IMR-90 (cell line): ENCODE data around the gene CPED1. TPM values are rescaled to one million over a fixed set of nuclear protein-coding genes. Genes with fewer than 3 reads are reported as not detected.

Experiments used
- ATAC-seq: fragments of 200-7000 bp; cut with Tn5 transposase; 2 replicates; pipeline ENCODE4 v1.9.1; 2020; ENCODE audit warnings: low read depth, mild to moderate bottlenecking, moderate library complexity
- BruUV-seq: library from RNA; stranded (reverse); fragments of 400-500 nt; replicated peaks from 2 replicates; lab custom pipeline; 2021; lab: Mats Ljungman, UMichigan
- CTCF ChIA-PET: fragments of 300-600 bp; formaldehyde crosslinking; extraction: SDS; loops from one replicate; lab custom pipeline; 2021; ENCODE audit warnings: antibody characterized with exemption; lab: Yijun Ruan, JAX
- POLR2A ChIA-PET: fragments of 300-600 bp; sonication (Branson Sonifier 250); formaldehyde crosslinking; loops from one replicate; lab custom pipeline; 2022; ENCODE audit warnings: antibody characterized with exemption; ENCODE audit not compliant: unreplicated experiment; lab: Charles Lee
- DNase-seq: peaks from one replicate; pipeline ENCODE4 v3.0.0; 2013
- H2AFZ ChIP-seq: replicated peaks from 2 replicates; pipeline ENCODE3; 2013; ENCODE audit warnings: low read length, mild to moderate bottlenecking; ENCODE audit not compliant: poor library complexity
- H2AK5ac ChIP-seq: 2 replicates; pipeline ENCODE4 v1.6.1; 2013; ENCODE audit warnings: low read depth, low read length, inconsistent platforms
- H2AK9ac ChIP-seq: replicated peaks from 2 replicates; pipeline ENCODE3; 2013; ENCODE audit warnings: mild to moderate bottlenecking, low read depth, low read length, moderate library complexity; ENCODE audit not compliant: poor library complexity
- H2BK120ac ChIP-seq: 2 replicates; pipeline ENCODE4 v1.6.1; 2013; ENCODE audit warnings: low read depth, low read length, inconsistent platforms
- H2BK15ac ChIP-seq: 3 replicates; pipeline ENCODE4 v1.6.1; 2013; ENCODE audit warnings: low read depth, low read length, inconsistent platforms
- H2BK20ac ChIP-seq: 2 replicates; pipeline ENCODE4 v1.6.1; 2013; ENCODE audit warnings: low read depth, mild to moderate bottlenecking, inconsistent platforms, low read length, moderate library complexity
- H2BK5ac ChIP-seq: 2 replicates; pipeline ENCODE4 v1.6.1; 2013; ENCODE audit warnings: mild to moderate bottlenecking, low read depth, low read length, inconsistent platforms; ENCODE audit not compliant: poor library complexity, severe bottlenecking
- H3K14ac ChIP-seq: replicated peaks from 2 replicates; pipeline ENCODE4 v1.6.1; 2013; ENCODE audit warnings: low read depth, low read length, inconsistent platforms
- H3K18ac ChIP-seq: 2 replicates; pipeline ENCODE4 v1.6.1; 2013; ENCODE audit warnings: low read depth, low read length, control low read depth
- H3K23ac ChIP-seq: 2 replicates; pipeline ENCODE4 v1.6.1; 2013; ENCODE audit warnings: low read depth, low read length, inconsistent platforms
- H3K27ac ChIP-seq: 2 replicates; pipeline ENCODE4 v1.5.1; 2013; ENCODE audit warnings: mild to moderate bottlenecking, control low read depth, low read length; ENCODE audit not compliant: insufficient read depth
- H3K27me3 ChIP-seq: 2 replicates; pipeline ENCODE4 v1.6.1; 2013; ENCODE audit warnings: low read length; ENCODE audit not compliant: control insufficient read depth, insufficient read depth
- H3K36me3 ChIP-seq: 2 replicates; pipeline ENCODE4 v1.6.1; 2013; ENCODE audit warnings: low read length, mixed read lengths; ENCODE audit not compliant: control insufficient read depth, insufficient read depth
- H3K4ac ChIP-seq: 2 replicates; pipeline ENCODE4 v1.6.1; 2013; ENCODE audit warnings: low read depth, low read length, inconsistent platforms
- H3K4me1 ChIP-seq: 2 replicates; pipeline ENCODE4 v1.6.1; 2013; ENCODE audit warnings: low read length, mixed read lengths; ENCODE audit not compliant: control insufficient read depth, insufficient read depth
- H3K4me2 ChIP-seq: 2 replicates; pipeline ENCODE4 v1.6.1; 2013; ENCODE audit warnings: low read depth, mild to moderate bottlenecking, control low read depth, low read length, moderate library complexity
- H3K4me3 ChIP-seq: 2 replicates; pipeline ENCODE4 v1.5.1; 2013; ENCODE audit warnings: low read depth, mild to moderate bottlenecking, control low read depth, low read length, moderate library complexity; ENCODE audit not compliant: insufficient read depth
- H3K56ac ChIP-seq: 2 replicates; pipeline ENCODE4 v1.6.1; 2013; ENCODE audit warnings: low read length, inconsistent platforms; ENCODE audit not compliant: insufficient read depth; ENCODE audit errors: extremely low read depth
- H3K79me1 ChIP-seq, 2 experiments: 2 replicates each; pipeline ENCODE4 v1.6.1; 2013; ENCODE audit warnings: low read length in 2 of 2, inconsistent platforms in 1 of 2, low read depth in 1 of 2
- H3K9ac ChIP-seq: 2 replicates; pipeline ENCODE4 v1.6.1; 2013; ENCODE audit warnings: low read depth, low read length, control low read depth
- H3K9me1 ChIP-seq: 2 replicates; pipeline ENCODE4 v1.6.1; 2013; ENCODE audit warnings: low read length, inconsistent platforms; ENCODE audit not compliant: insufficient read depth
- H3K9me3 ChIP-seq: 2 replicates; pipeline ENCODE4 v1.6.1; 2013; ENCODE audit warnings: low read length; ENCODE audit not compliant: control insufficient read depth, insufficient read depth
- H4K20me1 ChIP-seq: 2 replicates; pipeline ENCODE4 v1.6.1; 2013; ENCODE audit warnings: low read length, inconsistent platforms; ENCODE audit not compliant: insufficient read depth
- H4K5ac ChIP-seq: 2 replicates; pipeline ENCODE4 v1.6.1; 2013; ENCODE audit warnings: mild to moderate bottlenecking, low read depth, low read length, control low read depth
- H4K8ac ChIP-seq, 2 experiments: 2 replicates each; pipeline ENCODE4 v1.6.1; 2013; ENCODE audit warnings: low read depth in 2 of 2, low read length in 2 of 2, control low read depth in 1 of 2, inconsistent platforms in 1 of 2
- H4K91ac ChIP-seq: 2 replicates; pipeline ENCODE4 v1.6.1; 2013; ENCODE audit warnings: low read depth, low read length, inconsistent platforms; ENCODE audit not compliant: insufficient read depth
- BHLHE40 ChIP-seq: fragments of 150-350 bp; IDR thresholded peaks from 2 replicates; pipeline ENCODE4 v1.6.1; 2016; ENCODE audit warnings: mild to moderate bottlenecking, low read depth, low read length
- CEBPB ChIP-seq: IDR thresholded peaks from 2 replicates; pipeline ENCODE4 v1.6.1; 2012; ENCODE audit warnings: low read depth, low read length, improper control_type of control experiment
- CHD1 ChIP-seq: IDR thresholded peaks from 2 replicates; pipeline ENCODE4 v1.6.1; 2012; ENCODE audit warnings: low read depth, low read length, improper control_type of control experiment
- CTCF ChIP-seq: conservative IDR thresholded peaks from 2 replicates; pipeline ENCODE4 v1.5.1; 2012; ENCODE audit warnings: mild to moderate bottlenecking, low read depth, low read length, improper control_type of control experiment
- ELK1 ChIP-seq: fragments of 150-350 bp; IDR thresholded peaks from 2 replicates; pipeline ENCODE4 v1.6.1; 2016; ENCODE audit warnings: low read depth, mild to moderate bottlenecking, low read length, moderate library complexity, borderline replicate concordance
- FOS ChIP-seq: fragments of 150-350 bp; IDR thresholded peaks from 2 replicates; pipeline ENCODE4 v1.6.1; 2016; ENCODE audit warnings: low read depth, low read length
- MAFK ChIP-seq: IDR thresholded peaks from 2 replicates; pipeline ENCODE4 v1.6.1; 2012; ENCODE audit warnings: low read depth, low read length, improper control_type of control experiment
- MAZ ChIP-seq: IDR thresholded peaks from 2 replicates; pipeline ENCODE4 v1.6.1; 2012; ENCODE audit warnings: low read depth, mild to moderate bottlenecking, low read length, improper control_type of control experiment, moderate library complexity, borderline replicate concordance
- MXI1 ChIP-seq: IDR thresholded peaks from 2 replicates; pipeline ENCODE4 v1.6.1; 2012; ENCODE audit warnings: low read depth, mild to moderate bottlenecking, low read length, moderate library complexity, borderline replicate concordance
- NFE2L2 ChIP-seq: fragments of 150-350 bp; IDR thresholded peaks from 2 replicates; pipeline ENCODE4 v1.6.1; 2016; ENCODE audit warnings: low read depth, mild to moderate bottlenecking, low read length
- POLR2A ChIP-seq: IDR thresholded peaks from 2 replicates; pipeline ENCODE4 v1.6.1; 2012; ENCODE audit warnings: mild to moderate bottlenecking, low read depth, low read length
- RAD21 ChIP-seq: IDR thresholded peaks from 2 replicates; pipeline ENCODE4 v1.6.1; 2012; ENCODE audit warnings: low read length, improper control_type of control experiment
- RCOR1 ChIP-seq: IDR thresholded peaks from 2 replicates; pipeline ENCODE4 v1.6.1; 2012; ENCODE audit warnings: mild to moderate bottlenecking, low read length, improper control_type of control experiment; ENCODE audit not compliant: insufficient replicate concordance
- RFX5 ChIP-seq: IDR thresholded peaks from 2 replicates; pipeline ENCODE4 v1.8.0; 2012; ENCODE audit warnings: low read depth, mild to moderate bottlenecking, low read length, moderate library complexity
- SMC3 ChIP-seq: fragments of 150-350 bp; IDR thresholded peaks from 2 replicates; pipeline ENCODE4 v1.6.1; 2016; ENCODE audit warnings: low read depth, mild to moderate bottlenecking, antibody characterized with exemption, low read length, moderate library complexity
- USF2 ChIP-seq: fragments of 150-350 bp; IDR thresholded peaks from 2 replicates; pipeline ENCODE4 v1.6.1; 2017; ENCODE audit warnings: mild to moderate bottlenecking, antibody characterized with exemption, low read length, low read depth
- WGBS, 2 experiments: methylation state at CpG; one replicate each; pipeline versions ENCODE4 v1.1.5 to v1.1.7; 2013; ENCODE audit warnings: missing lambda C conversion rate in 2 of 2; ENCODE audit not compliant: insufficient read length in 1 of 2; ENCODE audit errors: extremely low coverage in 2 of 2; 5-methylcytosine and 5-hydroxymethylcytosine counted together
- dilution Hi-C: fragments of 300-500 bp; cut with HindIII; formaldehyde crosslinking; loops from one replicate; pipeline ENCODE4 v1.14.3; 2018; ENCODE audit warnings: low sequenced_read_pairs; ENCODE audit not compliant: unreplicated experiment
- in situ Hi-C: fragments of 300-500 bp; cut with MboI; formaldehyde crosslinking; loops from 3 replicates; pipeline ENCODE4 v1.14.3; 2019; ENCODE audit warnings: low sequenced_read_pairs, inconsistent platforms, mixed read lengths
- intact Hi-C: fragments of 100-400 bp; cut with micrococcal nuclease; formaldehyde crosslinking; loops from 2 replicates; pipeline ENCODE4 v1.10.0; 2022
- polyA plus RNA-seq, 3 experiments: library from polyadenylated mRNA; depleted of rRNA; stranded (reverse); fragments of >200 nt; gene quantifications; 2 replicates each; pipeline ENCODE4 v1.2.3, GENCODE V29; 2012; ENCODE audit warnings: low replicate concordance in 1 of 3
- total RNA-seq: library from RNA; depleted of rRNA; stranded (reverse); fragments of >200 nt; gene quantifications from 2 replicates; pipeline ENCODE4 v1.2.3, GENCODE V29; 2012

CPED1 gene
- total and polyA plus RNA-seq, 2 of the 4 experiments (the other 2 are of a cell fraction) = 31.2 to 96.8 TPM

GRCh38 chr7:121133444-121133843 lies 144.9 kb downstream of the CPED1 start:
- H3K4me3 ChIP-seq = no peak overlapping the region
- no peak overlapping the region for H3K23ac ChIP-seq
- in situ Hi-C loops (loop anchor here (25.0 kb wide), 1 partner anchor 204 kb away; the partner anchor contains the start of gene WNT16), intact Hi-C loops (loop anchor here (5.0 kb wide), 1 partner anchor 49 kb away; no protein-coding TSS in a partner anchor), dilution Hi-C loops (no loop called here)
- H2BK20ac ChIP-seq = no peak overlapping the region
- H2AK5ac ChIP-seq = no peak overlapping the region
- ChIA-PET POLR2A (no interaction called here), CTCF (no interaction called here)
- H2AFZ ChIP-seq = no peak overlapping the region
- H2BK5ac ChIP-seq = no peak overlapping the region
- BruUV-seq = no TSS peak
- H4K91ac ChIP-seq = no peak overlapping the region
- H3K9me1 ChIP-seq = no peaks in the 10 kb centered on the region
- no peak overlapping the region for H4K5ac ChIP-seq
- no peaks in the 10 kb centered on the region for H4K20me1 ChIP-seq
- no peaks in the 10 kb centered on the region for H3K27me3 ChIP-seq
- H3K36me3 ChIP-seq = peaks cover 1% of the 10 kb centered on the region
- H3K4me1 ChIP-seq = no peaks in the 10 kb centered on the region
- peaks cover 0 to 2% of the 10 kb centered on the region in 2 experiments; a peak in 1 of 4 replicates for H3K79me1 ChIP-seq
- H3K27ac ChIP-seq = no peak overlapping the region
- no peak overlapping the region for H2BK120ac ChIP-seq
- H3K14ac ChIP-seq = no peak overlapping the region
- no peak overlapping the region for H2AK9ac ChIP-seq
- WGBS, 2 experiments = 100% methylated on average over 1 of the region's 3 CpGs; no CpG with 5 or more reads in 1 of the 2 experiments
- TF ChIP-seq NFE2L2 (no peak), RAD21 (no peak), CHD1 (no peak), CEBPB (no peak), USF2 (no peak), MXI1 (no peak), RCOR1 (no peak), MAFK (no peak), SMC3 (no peak), POLR2A (no peak), MAZ (no peak), RFX5 (no peak), BHLHE40 (no peak), ELK1 (no peak), FOS (no peak), CTCF (no peak)
- no peaks in the 10 kb centered on the region for H3K9me3 ChIP-seq
- ATAC-seq (no peak), DNase-seq (no peak)
- H3K4ac ChIP-seq = no peak overlapping the region
- no peak overlapping the region for H2BK15ac ChIP-seq
- no peak overlapping the region for H3K9ac ChIP-seq
- H4K8ac ChIP-seq = no peak overlapping the region
- no peak overlapping the region for H3K56ac ChIP-seq
- H3K4me2 ChIP-seq = no peak overlapping the region
- no peak overlapping the region for H3K18ac ChIP-seq
